ENCODE results near the gene STUM.

STUM gene

GRCh38 chr1:226628612-226629155 is 80.1 kb downstream of the STUM start:
- DNase-seq (ENCODE audit: low read depth) = no peak
- H3K4me3 ChIP-seq (ENCODE audit: low read depth, low read length) = no peak overlapping the region
- TF ChIP-seq, protein P1, sequence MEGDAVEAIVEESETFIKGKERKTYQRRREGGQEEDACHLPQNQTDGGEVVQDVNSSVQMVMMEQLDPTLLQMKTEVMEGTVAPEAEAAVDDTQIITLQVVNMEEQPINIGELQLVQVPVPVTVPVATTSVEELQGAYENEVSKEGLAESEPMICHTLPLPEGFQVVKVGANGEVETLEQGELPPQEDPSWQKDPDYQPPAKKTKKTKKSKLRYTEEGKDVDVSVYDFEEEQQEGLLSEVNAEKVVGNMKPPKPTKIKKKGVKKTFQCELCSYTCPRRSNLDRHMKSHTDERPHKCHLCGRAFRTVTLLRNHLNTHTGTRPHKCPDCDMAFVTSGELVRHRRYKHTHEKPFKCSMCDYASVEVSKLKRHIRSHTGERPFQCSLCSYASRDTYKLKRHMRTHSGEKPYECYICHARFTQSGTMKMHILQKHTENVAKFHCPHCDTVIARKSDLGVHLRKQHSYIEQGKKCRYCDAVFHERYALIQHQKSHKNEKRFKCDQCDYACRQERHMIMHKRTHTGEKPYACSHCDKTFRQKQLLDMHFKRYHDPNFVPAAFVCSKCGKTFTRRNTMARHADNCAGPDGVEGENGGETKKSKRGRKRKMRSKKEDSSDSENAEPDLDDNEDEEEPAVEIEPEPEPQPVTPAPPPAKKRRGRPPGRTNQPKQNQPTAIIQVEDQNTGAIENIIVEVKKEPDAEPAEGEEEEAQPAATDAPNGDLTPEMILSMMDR (IDR thresholded peaks at IDR 0.05; ENCODE audit: control insufficient read depth, extremely low read depth, insufficient read depth) = no peak

DNA sequence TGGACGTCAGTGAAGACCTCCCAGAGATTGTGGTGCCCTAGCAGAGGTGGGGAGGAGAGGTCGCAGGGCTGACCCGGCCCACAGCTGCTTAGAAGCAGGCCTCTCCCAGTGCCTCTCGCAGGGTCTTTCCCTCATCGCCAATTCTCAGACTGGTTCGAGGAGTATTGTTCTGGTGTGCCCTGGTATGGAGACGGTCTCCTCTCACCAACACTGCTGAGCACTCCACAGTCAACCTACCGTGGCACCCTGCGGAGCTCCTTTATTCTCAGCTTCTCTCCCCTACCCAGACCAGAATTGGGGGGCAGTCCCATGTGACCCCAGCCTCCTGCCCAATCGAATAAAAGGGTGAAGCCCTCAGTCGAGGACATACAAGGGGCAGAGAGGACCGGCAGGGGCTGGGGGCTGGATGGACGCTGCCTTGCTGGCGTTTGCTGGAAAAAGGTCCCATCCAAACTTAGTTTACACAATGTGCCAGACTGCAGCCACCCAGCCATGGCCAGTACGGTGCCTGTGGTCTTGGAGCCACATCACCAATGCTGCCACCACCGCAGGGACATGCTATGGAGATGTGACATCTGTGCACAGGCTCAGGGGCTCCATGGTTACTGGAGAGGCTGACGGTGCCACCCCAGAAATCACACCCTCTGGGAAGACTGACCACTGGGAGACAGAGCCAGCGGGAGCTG is 80.8 kb downstream of the STUM start:
- no peak for DNase-seq (ENCODE audit: low read depth)
- H3K4me3 ChIP-seq (ENCODE audit: low read depth, low read length) = no peak overlapping the region
- TF ChIP-seq, protein P1 (IDR thresholded peaks at IDR 0.05; ENCODE audit: control insufficient read depth, extremely low read depth, insufficient read depth) = no peak

DNA sequence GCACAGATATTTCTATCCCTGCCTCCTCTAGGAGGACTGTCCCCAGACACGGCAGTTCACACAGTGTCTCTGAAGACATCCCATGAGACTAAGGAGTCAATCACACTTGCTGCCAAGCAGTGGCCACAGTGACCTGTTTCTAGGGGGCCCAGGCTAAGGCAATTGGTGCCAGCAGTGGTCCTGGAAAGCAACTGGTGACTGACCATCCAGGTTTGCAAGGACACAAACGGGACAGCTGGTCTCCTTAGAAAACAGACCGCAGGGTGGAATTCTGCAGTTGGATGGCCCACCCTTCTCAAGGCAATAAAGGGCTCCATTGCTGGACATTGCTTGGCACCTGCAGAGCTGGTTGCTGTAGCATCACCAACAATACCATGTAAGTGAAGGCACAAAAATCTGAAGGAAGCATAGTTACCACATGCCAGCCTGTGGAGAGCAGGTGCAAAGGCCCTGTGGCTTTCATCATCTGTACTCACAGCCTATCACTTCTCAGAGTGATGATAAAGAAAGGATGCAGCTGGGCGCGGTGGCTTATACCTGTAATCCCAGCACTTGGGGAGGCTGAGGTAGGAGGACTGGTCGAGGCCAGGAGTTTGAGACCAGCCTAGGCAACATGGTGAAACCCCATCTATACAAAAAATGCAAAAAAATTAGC is 81.5 kb downstream of the STUM start:
- H3K4me3 ChIP-seq (ENCODE audit: low read depth, low read length) = no peak overlapping the region
- TF ChIP-seq, protein P1 (IDR thresholded peaks at IDR 0.05; ENCODE audit: control insufficient read depth, extremely low read depth, insufficient read depth) = no peak
- DNase-seq (ENCODE audit: low read depth) = no peak

- TF ChIP-seq, protein P1 (IDR thresholded peaks at IDR 0.05; ENCODE audit: control insufficient read depth, extremely low read depth, insufficient read depth) = no peak
- DNase-seq (ENCODE audit: low read depth) = no peak
- no peak overlapping the region for H3K4me3 ChIP-seq (ENCODE audit: low read depth, low read length)
Measured at GRCh38 chr1:226630592-226630991, 82.0 kb downstream of the STUM start.

- H3K4me3 ChIP-seq (ENCODE audit: low read depth, low read length) = no peak overlapping the region
- TF ChIP-seq, protein P1 (IDR thresholded peaks at IDR 0.05; ENCODE audit: control insufficient read depth, extremely low read depth, insufficient read depth) = no peak
- DNase-seq (ENCODE audit: low read depth) = no peak
Measured at GRCh38 chr1:226631229-226632000, 82.9 kb downstream of the STUM start.

GRCh38 chr1:226632169-226632879 is 83.8 kb downstream of the STUM start:
- DNase-seq (ENCODE audit: low read depth) = no peak
- H3K4me3 ChIP-seq (ENCODE audit: low read depth, low read length) = no peak overlapping the region
- TF ChIP-seq, protein P1 (IDR thresholded peaks at IDR 0.05; ENCODE audit: control insufficient read depth, extremely low read depth, insufficient read depth) = no peak

Data from LNCaP clone FGC (cell line).